BJ (cell line): ENCODE data around the gene ATP8B4. TPM values are rescaled to one million over a fixed set of nuclear protein-coding genes. Genes with fewer than 3 reads are reported as not detected.

Experiments
- CTCF ChIA-PET: fragments of 350-600 bp; formaldehyde crosslinking; extraction: SDS; loops from one replicate; lab custom pipeline; 2021; ENCODE audit warnings: antibody characterized with exemption, inconsistent platforms; lab: Yijun Ruan, JAX
- POLR2A ChIA-PET: fragments of 300-600 bp; sonication (Branson Sonifier 250); formaldehyde crosslinking; extraction: SDS; loops from one replicate; lab custom pipeline; 2021; ENCODE audit warnings: antibody characterized with exemption; lab: Charles Lee
- DNase-seq: peaks from one replicate; pipeline ENCODE4 v3.0.0-alpha.2; 2011; ENCODE audit warnings: low read depth
- H3K27me3 ChIP-seq: 2 replicates; pipeline ENCODE4 v1.6.0; 2011; ENCODE audit warnings: low read length; ENCODE audit not compliant: control insufficient read depth, insufficient read depth
- H3K36me3 ChIP-seq: 2 replicates; pipeline ENCODE4 v1.5.1; 2011; ENCODE audit warnings: low read length; ENCODE audit not compliant: control insufficient read depth, insufficient read depth
- H3K4me3 ChIP-seq: 2 replicates; pipeline ENCODE4 v1.5.1; 2011; ENCODE audit warnings: low read depth, mild to moderate bottlenecking, control low read depth, low read length
- CTCF ChIP-seq: IDR thresholded peaks from 2 replicates; pipeline ENCODE4 v1.5.1; 2011; ENCODE audit warnings: low read depth, mild to moderate bottlenecking, control low read depth, inconsistent platforms, low read length, moderate library complexity; ENCODE audit not compliant: insufficient read depth
- polyA plus RNA-seq: library from polyadenylated mRNA; depleted of rRNA; stranded (reverse); fragments of >200 nt; gene quantifications from 2 replicates; pipeline ENCODE4 v1.2.3, GENCODE V29; 2011

Gene ATP8B4
- polyA plus RNA-seq, 1 experiment: 0.23 TPM

- no peaks in the 10 kb centered on the region for H3K36me3 ChIP-seq
- CTCF ChIA-PET: interaction anchor here (0.7 kb wide), 1 partner anchor 30 kb away, joined by 3 read pairs; no protein-coding TSS in a partner anchor
Observed at GRCh38 chr15:49898575-49899283, 220.3 kb downstream of the ATP8B4 start.

GRCh38 chr15:49898097-49898496 is 220.9 kb downstream of the ATP8B4 start:
- ChIA-PET CTCF (interaction anchor here (0.7 to 1.5 kb wide), 2 partner anchors 11 to 30 kb away, joined by 3 to 5 read pairs; no protein-coding TSS in a partner anchor), POLR2A (no interaction called here)
- Histone ChIP-seq H3K36me3 (no peaks in the 10 kb centered on the region), H3K4me3 (no peak overlapping the region), H3K27me3 (no peaks in the 10 kb centered on the region)
- no peak for DNase-seq
- TF ChIP-seq CTCF: no peak

More at GRCh38 chr15:49898575-49899283, 220.3 kb downstream of the ATP8B4 start:
- POLR2A ChIA-PET: no interaction called here
- no peak for DNase-seq
- no peak for TF ChIP-seq CTCF
- Histone ChIP-seq H3K4me3 (no peak overlapping the region), H3K27me3 (no peaks in the 10 kb centered on the region)

GRCh38 chr15:49895347-49896223 is 223.4 kb downstream of the ATP8B4 start:
- TF ChIP-seq CTCF: no peak
- no peak for DNase-seq
- H3K27me3 ChIP-seq: no peaks in the 10 kb centered on the region
- ChIA-PET POLR2A (no interaction called here), CTCF (interaction anchor here (1.0 kb wide), 1 partner anchor 12 kb away, joined by 3 read pairs; no protein-coding TSS in a partner anchor)
- H3K4me3 ChIP-seq: no peak overlapping the region
- H3K36me3 ChIP-seq: no peaks in the 10 kb centered on the region

GRCh38 chr15:49890689-49891088 is 228.3 kb downstream of the ATP8B4 start:
- Histone ChIP-seq H3K27me3 (no peaks in the 10 kb centered on the region), H3K4me3 (no peak overlapping the region), H3K36me3 (no peaks in the 10 kb centered on the region)
- CTCF ChIA-PET: no interaction called here
- TF ChIP-seq CTCF: no peak
- DNase-seq: no peak
- POLR2A ChIA-PET: no interaction called here

- DNase-seq: no peak
- ChIA-PET POLR2A (no interaction called here), CTCF (no interaction called here)
- TF ChIP-seq CTCF: no peak
- H3K27me3 ChIP-seq: no peaks in the 10 kb centered on the region
- H3K36me3 ChIP-seq: no peaks in the 10 kb centered on the region
- no peak overlapping the region for H3K4me3 ChIP-seq
Observed at GRCh38 chr15:49889536-49889935, 229.5 kb downstream of the ATP8B4 start.
